Subcutaneous abdominal adipose tissue (tissue), 5 donors: Measurements from ENCODE around the gene SLC26A2.

ENCODE experiments used
- H3K27ac ChIP-seq: one replicate; pipeline ENCODE4 v1.7.0; 2013; ENCODE audit warnings: low read depth, mild to moderate bottlenecking, inconsistent platforms, low read length, moderate library complexity
- H3K27me3 ChIP-seq, 5 donors: one replicate each; pipeline ENCODE4 v1.7.0; 2013; ENCODE audit warnings: low read length in 5 of 5, inconsistent platforms in 1 of 5; ENCODE audit not compliant: control insufficient read depth in 5 of 5, insufficient read depth in 4 of 5
- H3K36me3 ChIP-seq, 5 donors: one replicate each; pipeline ENCODE4 v1.7.0; 2013; ENCODE audit warnings: low read length in 5 of 5; ENCODE audit not compliant: control insufficient read depth in 5 of 5, insufficient read depth in 5 of 5
- H3K4me1 ChIP-seq, 5 donors: one replicate each; pipeline ENCODE4 v1.7.0; 2013; ENCODE audit warnings: low read length in 5 of 5, mild to moderate bottlenecking in 3 of 5, moderate library complexity in 1 of 5; ENCODE audit not compliant: control insufficient read depth in 5 of 5, insufficient read depth in 5 of 5
- H3K4me3 ChIP-seq, 5 donors: one replicate each; pipeline ENCODE4 v1.7.0; 2013; ENCODE audit warnings: low read length in 5 of 5, low read depth in 1 of 5
- H3K9ac ChIP-seq, 5 donors: one replicate each; pipeline ENCODE4 v1.7.0; 2013; ENCODE audit warnings: low read length in 5 of 5, mild to moderate bottlenecking in 4 of 5, moderate library complexity in 3 of 5
- H3K9me3 ChIP-seq, 5 donors: one replicate each; pipeline ENCODE4 v1.7.0; 2013; ENCODE audit warnings: low read length in 5 of 5; ENCODE audit not compliant: control insufficient read depth in 5 of 5
- donor health status: healthy.
- donor health status: healthy.
- donor health status: healthy.
- donor health status: healthy.
- donor health status: healthy.

Gene SLC26A2

DNA sequence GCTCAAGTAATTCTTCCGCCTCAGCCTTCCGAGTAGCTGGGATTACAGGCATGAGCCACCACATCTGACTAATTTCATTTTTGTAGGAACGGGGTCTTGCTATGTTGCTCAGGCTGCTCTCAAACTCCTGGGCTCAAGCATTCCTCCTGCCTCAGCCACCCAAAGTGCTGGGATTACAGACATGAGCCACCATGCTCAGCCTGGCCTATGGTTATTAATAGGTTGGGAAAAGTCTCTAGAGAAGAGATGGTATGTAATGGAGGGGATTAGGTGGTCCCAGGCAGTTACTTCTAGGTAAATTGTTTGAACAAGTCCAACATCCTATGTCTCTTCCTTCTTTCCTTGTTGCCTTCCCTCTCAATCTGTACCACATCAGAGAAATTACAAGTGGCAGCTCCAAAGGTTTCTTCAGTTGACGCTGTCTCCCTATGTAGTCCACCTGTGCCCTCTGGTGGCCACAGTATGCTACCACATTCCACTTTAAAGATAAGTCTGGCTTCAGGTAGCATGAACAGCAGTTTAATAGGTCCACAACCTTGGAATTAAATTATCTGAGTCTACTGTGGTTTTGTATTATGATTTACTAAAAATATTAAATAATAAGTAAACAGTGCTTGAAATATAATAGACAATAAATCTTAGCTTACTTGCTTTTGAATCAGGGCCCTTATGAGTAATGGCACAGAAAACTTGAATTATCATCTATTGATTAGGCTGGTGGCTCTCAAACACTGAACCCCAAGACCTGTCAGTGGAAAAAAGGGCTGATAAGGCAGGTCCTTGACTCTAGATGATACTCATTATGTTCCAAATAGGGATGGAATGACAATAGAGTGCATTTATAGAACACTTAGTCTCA lies 30.2 kb downstream of the SLC26A2 start:
- H3K4me1 ChIP-seq: peaks cover 0 to 3% (median 0%) of the 10 kb centered on the region in 5 donors
- H3K27ac ChIP-seq: no peak overlapping the region
- H3K9me3 ChIP-seq: no peaks in the 10 kb centered on the region
- no peak overlapping the region for H3K9ac ChIP-seq
- no peak overlapping the region for H3K4me3 ChIP-seq
- H3K27me3 ChIP-seq: no peaks in the 10 kb centered on the region
- peaks cover 4 to 14% (median 14%) of the 10 kb centered on the region in 5 donors for H3K36me3 ChIP-seq

GRCh38 chr5:149993471-149993870 lies 32.9 kb downstream of the SLC26A2 start:
- H3K9me3 ChIP-seq: no peaks in the 10 kb centered on the region
- H3K27ac ChIP-seq: no peak overlapping the region
- H3K4me3 ChIP-seq: no peak overlapping the region
- peaks cover 0 to 3% (median 0%) of the 10 kb centered on the region in 5 donors for H3K4me1 ChIP-seq
- H3K27me3 ChIP-seq: no peaks in the 10 kb centered on the region
- H3K36me3 ChIP-seq: peaks cover 6 to 21% (median 19%) of the 10 kb centered on the region in 5 donors
- H3K9ac ChIP-seq: peak overlapping the region in 1 of 5 donors; percentile 32

DNA sequence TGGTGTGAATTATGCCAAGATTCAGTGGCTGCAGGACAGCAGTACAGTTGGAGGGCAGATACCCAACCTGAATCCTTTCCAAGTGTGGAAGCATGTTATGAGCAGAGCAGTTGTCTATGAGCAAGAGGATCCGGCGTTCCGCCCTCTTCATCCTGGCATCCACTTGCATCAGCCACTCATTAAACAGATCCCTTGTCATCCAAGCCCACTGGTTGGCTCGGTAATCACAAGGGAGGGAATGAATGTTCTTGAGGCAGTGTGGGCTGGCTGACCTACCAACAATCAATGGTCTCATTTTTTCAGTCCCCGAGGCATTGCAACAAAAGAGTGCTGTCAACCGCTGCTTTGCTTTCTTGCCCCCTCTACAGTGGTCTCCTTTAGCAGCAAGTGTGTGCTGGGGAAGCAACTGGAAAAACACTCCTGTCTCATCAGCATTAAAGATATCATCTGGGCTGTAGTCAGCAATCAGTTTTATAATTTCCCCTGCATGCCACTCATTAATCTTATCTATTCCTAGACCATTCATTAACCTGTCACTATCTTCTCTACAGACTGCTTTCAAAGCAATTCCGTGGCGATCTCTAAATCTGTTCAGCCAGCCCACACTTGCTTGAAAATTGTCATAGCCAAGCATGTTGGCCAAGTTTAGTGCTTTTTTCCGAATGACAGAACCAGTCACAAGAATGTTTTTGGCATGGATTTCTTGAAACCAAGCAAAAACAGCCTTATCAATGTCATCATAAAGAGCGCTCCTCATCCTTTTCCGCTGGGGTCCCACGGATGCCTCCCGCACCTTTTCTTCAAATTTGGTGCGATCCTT lies 35.0 kb downstream of the SLC26A2 start:
- H3K4me1 ChIP-seq: peaks cover 5 to 15% (median 12%) of the 10 kb centered on the region in 5 donors
- no peak overlapping the region for H3K27ac ChIP-seq
- H3K9ac ChIP-seq: no peak overlapping the region
- no peak overlapping the region for H3K4me3 ChIP-seq
- no peaks in the 10 kb centered on the region for H3K9me3 ChIP-seq
- peaks cover 6 to 21% (median 19%) of the 10 kb centered on the region in 5 donors for H3K36me3 ChIP-seq
- no peaks in the 10 kb centered on the region for H3K27me3 ChIP-seq

- no peaks in the 10 kb centered on the region for H3K27me3 ChIP-seq
- no peak overlapping the region for H3K4me3 ChIP-seq
- no peak overlapping the region for H3K9ac ChIP-seq
- no peaks in the 10 kb centered on the region for H3K9me3 ChIP-seq
- peaks cover 6 to 21% (median 19%) of the 10 kb centered on the region in 5 donors for H3K36me3 ChIP-seq
- peaks cover 5 to 19% (median 17%) of the 10 kb centered on the region in 5 donors for H3K4me1 ChIP-seq
- no peak overlapping the region for H3K27ac ChIP-seq
Measured at GRCh38 chr5:149996205-149996890, 35.8 kb downstream of the SLC26A2 start.

- Histone ChIP-seq H3K4me3 (no peak overlapping the region), H3K27ac (no peak overlapping the region), H3K36me3 (peaks cover 6 to 21% (median 19%) of the 10 kb centered on the region in 5 donors), H3K9me3 (no peaks in the 10 kb centered on the region), H3K4me1 (peaks cover 9 to 37% (median 34%) of the 10 kb centered on the region in 5 donors), H3K9ac (no peak overlapping the region), H3K27me3 (no peaks in the 10 kb centered on the region)
Measured at GRCh38 chr5:149998281-149998680, 37.7 kb downstream of the SLC26A2 start.

DNA sequence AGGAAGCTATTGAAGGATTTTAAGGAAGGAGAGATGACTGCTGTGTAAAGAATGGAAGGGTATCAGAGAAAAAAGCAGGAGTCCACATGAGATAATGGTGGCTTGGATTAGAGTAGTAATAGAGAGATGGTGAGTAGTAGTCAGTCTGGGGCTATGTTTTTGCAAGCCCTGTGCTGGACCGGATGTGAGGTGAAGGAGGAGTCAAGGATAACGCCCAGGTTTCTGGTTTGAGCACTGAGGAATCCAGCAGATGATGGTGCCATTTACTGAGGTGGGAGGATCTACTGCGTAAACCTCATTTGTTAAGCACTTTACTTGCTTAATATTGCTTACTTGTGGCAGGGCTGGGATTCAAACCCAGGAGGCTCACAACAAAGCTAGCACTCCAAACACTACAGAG lies 38.8 kb downstream of the SLC26A2 start:
- H3K27me3 ChIP-seq: no peaks in the 10 kb centered on the region
- H3K27ac ChIP-seq: peak overlapping the region; percentile 88
- peaks cover 6 to 21% (median 16%) of the 10 kb centered on the region in 5 donors for H3K36me3 ChIP-seq
- H3K9me3 ChIP-seq: no peaks in the 10 kb centered on the region
- peaks cover 9 to 37% (median 34%) of the 10 kb centered on the region in 5 donors for H3K4me1 ChIP-seq
- H3K4me3 ChIP-seq: peak overlapping the region; percentile 82 to 98 (median 97)
- H3K9ac ChIP-seq: peak overlapping the region; percentile 84 to 97 (median 96)

GRCh38 chr5:149999866-150000255 lies 39.3 kb downstream of the SLC26A2 start:
- Histone ChIP-seq H3K9me3 (no peaks in the 10 kb centered on the region), H3K4me1 (peaks cover 9 to 37% (median 34%) of the 10 kb centered on the region in 5 donors), H3K27me3 (no peaks in the 10 kb centered on the region), H3K9ac (peak overlapping the region; percentile 84 to 97 (median 96)), H3K36me3 (peaks cover 4 to 23% (median 18%) of the 10 kb centered on the region in 5 donors), H3K27ac (peak overlapping the region; percentile 88), H3K4me3 (peak overlapping the region; percentile 82 to 98 (median 97))

GRCh38 chr5:150000256-150000989 lies 39.9 kb downstream of the SLC26A2 start, which contains the start of the genes HMGXB3 and TIGD6:
TSS of gene HMGXB3 (plus strand) at chr5:150000739. CDS start at chr5:150004853, 4,114 bp downstream.
TSS of gene TIGD6 (minus strand) at chr5:150000654. CDS start at chr5:149996348, 4,306 bp downstream.
- no peaks in the 10 kb centered on the region for H3K27me3 ChIP-seq
- peak within 1 kb of the TSS; percentile 82 to 98 (median 97) for H3K4me3 ChIP-seq
- H3K4me1 ChIP-seq: peaks cover 9 to 37% (median 34%) of the 10 kb centered on the region in 5 donors
- H3K9ac ChIP-seq: peak within 1 kb of the TSS; percentile 84 to 97 (median 96)
- H3K27ac ChIP-seq: peak within 1 kb of the TSS; percentile 88
- H3K36me3 ChIP-seq: peaks cover 3 to 20% (median 16%) of the 10 kb centered on the region in 5 donors
- H3K9me3 ChIP-seq: no peaks in the 10 kb centered on the region
